ENCODE data around the gene ERBB4.

Gene ERBB4

DNA sequence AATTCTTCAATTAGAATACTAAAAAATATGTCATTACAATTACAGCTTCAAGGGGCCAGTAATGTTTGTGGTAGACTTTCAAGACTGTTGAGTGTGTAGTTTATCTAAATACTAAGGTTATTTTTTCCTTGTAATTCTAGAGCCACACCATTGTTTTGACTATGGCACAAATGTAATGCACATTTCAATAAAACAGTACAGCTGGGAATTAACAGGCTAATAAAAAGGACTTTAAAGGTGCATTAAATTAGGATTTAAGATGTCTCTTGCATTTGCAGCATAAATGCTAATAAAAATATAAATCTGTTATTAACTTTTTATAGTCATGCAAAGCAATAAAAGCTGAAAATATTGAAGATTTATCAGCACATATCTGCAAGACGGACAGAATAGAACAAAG is 344.8 kb downstream of the ERBB4 start:
- FAIRE-seq, result no peak

DNA sequence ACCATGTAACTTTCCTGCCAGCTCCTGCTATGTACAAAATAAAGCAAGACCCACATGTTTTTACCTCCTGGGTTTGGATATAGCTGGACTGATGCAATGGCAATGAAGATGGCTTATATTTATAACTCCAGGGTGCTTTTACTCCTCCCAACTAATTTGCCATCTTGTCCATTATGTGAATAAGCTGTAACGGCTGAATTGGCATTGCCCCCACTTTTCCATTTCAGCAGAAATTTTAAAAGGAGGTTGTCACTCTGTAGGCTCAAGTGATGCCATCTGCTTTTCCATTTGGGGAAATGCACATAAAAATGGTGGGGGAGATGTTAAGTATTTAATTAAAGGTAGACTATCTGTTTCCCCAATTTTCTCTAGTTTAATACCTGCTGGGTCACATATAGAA is 345.5 kb downstream of the ERBB4 start:
- FAIRE-seq, result no peak

DNA sequence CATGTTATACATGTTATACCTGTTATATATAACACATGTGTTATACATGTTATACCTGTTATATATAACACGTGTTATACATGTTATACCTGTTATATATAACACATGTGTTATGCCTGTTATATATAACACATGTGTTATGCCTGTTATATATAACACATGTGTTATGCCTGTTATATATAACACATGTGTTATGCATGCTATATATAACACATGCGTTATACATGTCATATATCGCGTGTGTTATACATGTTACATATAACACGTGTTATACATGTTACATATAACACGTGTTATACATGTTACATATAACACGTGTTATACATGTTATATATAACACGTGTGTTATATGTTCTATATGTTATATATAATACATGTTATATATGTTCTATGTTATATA is 347.2 kb downstream of the ERBB4 start:
- peak; percentile 41 for FAIRE-seq

DNA sequence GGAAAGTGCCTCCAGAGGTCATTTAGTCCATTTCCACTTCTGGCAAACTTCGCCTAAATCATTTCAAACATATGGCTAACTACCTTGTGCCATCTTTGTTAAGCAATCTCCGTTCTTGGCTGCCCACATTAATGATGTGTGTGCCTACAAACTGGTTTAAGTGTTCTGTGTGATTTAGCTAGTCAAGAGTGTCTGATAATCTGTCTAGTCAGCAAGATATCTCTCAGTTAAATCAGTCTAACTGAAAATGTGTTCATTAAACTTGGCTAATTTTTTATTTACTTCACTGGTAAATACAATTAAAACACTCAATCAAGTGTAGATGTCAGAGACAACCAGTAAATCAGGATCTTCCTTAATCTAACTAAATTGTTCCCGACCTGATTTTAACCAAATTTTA is 352.4 kb downstream of the ERBB4 start:
- FAIRE-seq, result no peak

DNA sequence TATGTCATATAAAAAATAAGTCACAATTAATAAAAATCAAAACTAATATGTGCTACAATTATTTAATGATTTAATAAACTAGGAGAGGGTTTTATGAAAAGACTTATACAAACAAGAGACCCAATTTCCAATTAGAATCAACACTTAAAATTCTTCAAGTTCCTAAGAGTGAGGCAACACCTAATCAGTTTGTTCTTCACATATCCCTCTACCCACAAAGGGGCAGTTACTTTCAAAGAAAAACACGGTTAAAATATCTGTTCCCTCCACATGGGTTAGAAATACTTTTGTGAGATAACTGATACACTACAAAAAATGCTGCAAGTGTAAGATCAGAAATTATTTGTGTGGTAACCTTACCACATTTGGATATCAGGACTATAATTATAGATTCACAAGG is 357.0 kb downstream of the ERBB4 start:
- FAIRE-seq, result no peak

DNA sequence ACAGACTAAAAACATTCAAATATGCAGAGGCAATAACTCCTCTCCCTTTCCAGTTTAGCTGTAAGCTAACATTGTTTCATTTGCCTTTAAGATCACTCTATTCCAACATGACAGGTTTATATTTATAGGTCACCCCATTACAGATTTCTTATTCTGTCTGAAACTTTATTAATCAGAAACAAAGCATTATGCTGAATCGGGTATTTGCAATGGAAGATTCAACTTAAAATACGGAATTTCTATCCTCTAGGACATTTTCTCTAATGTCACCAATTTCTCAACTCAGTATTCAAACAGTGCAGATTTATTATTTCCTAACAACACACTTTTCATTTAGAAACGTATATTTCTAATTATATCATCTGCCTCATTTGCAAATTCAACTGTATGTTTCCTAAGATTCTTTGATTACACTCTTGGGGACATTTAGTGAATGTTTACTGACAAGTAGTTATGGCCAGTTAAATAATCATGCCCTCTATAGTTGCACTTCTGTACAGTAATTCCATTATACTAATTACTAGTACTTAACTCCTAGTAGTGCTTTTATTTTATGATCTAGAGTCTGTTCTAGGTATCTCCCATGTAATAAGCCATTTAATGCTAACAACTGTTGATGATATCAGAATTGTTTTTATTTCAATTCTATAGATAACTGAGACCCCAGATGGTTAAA is 358.1 kb downstream of the ERBB4 start:
- no peak for FAIRE-seq

DNA sequence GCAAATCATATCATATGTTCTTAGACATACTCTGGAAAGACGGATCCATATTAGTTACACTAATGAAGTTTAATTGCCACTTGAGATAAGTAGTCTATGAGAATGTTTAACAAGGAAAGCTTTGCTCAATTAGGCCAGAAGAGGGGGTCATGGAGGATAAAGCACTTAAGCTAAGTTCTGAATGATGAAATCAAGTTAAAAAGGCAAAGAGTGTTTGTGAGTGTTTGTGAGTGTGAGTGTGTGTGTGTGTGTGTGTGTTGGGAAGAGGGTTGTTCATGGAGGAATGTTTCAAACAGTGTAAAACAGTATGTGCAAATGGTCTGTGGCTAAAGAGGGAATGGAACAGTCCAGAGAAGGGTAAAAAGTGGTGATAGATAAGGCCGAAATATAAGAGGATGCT is 360.9 kb downstream of the ERBB4 start:
- FAIRE-seq, result no peak

DNA sequence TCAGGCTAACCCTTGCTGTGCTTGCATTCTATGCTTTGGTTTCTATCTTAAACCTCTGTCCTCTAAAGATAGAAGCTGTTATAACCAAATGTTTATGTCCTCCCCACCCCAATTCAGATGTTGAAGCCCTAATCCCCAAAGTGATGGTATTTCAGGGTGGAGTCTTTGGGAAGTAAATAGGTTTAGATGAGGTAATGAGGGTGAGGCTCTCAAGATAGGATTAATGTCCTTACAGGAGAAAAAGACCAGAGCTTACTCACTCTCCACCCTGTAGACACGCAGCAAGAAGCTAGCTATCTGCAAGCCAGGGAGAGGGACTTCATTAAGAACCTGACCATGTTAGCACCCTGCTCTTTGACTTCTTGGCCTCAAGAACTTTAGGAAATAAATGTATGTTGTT is 362.5 kb downstream of the ERBB4 start:
- no peak for FAIRE-seq

DNA sequence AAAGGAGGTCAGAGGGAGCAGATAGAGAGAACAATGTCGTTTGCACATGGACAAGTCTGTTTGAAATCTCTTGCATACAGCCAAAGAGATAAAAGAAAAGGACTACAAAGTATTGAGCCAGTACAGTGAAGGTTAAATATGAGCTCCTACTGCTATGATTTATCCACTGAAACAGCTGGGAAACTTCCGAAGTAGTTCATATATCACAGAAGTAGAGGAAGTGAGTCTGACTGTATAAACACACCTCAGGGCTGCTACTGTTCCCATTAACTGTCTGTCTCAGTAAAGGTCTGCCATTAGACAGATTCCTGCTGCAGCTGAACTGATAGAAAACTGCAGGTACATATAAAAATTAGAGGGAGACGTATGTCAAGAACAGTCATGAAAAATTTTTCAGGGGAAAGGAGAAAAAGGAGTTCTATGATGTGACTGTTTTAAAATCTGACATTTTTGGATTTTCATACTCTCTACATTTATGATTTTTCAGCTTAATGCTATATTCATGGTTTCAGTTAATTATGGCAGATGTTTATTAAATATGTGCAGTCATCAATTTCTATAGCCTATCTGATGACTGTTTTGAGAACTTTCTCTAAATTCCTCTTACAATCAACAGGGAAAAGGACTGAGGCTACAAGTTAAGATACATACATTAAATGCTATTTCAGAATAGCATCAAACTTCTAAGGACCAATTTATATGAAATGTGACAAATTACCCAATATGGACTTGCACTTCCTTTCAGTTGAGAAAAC is 364.7 kb downstream of the ERBB4 start:
- no peak for FAIRE-seq

DNA sequence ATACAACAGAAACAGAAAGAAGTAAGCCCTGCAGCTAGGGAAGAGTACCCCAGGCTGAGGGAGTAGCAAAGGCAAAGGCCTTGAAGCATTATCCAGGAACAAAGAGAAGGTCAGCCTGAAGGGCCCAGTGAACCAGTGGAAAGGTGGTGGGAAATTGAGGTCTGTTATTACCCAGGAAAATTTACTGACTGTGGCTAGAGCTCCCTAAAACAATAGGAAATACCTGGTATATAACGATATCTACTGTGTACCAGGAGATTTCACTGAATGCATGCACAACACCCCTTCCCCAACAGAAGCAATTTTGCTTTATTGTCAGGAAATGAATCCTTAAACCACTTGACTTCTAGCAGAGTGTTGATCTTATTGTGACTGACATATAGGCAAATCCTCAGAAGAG is 365.3 kb downstream of the ERBB4 start:
- no peak for FAIRE-seq

DNA sequence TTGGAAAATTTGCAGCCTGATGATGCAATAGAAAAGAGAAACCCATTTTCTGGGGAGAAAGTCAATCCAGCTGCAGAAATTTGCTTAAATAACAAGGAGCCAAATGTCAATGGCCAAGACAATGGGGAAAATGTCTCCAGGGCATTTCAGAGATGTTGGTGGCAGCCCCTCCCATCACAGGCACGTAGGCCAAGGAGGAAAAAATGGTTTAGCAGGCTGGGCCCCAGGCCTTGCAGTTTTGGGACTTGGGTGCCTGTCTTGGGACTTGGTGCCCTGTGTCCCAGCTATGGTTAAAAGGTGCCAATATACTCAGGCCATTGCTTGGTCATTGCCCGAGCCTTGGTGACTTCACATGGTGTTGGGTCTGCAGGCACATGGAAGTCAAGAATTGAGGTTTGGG is 368.2 kb downstream of the ERBB4 start:
- FAIRE-seq, result no peak

DNA sequence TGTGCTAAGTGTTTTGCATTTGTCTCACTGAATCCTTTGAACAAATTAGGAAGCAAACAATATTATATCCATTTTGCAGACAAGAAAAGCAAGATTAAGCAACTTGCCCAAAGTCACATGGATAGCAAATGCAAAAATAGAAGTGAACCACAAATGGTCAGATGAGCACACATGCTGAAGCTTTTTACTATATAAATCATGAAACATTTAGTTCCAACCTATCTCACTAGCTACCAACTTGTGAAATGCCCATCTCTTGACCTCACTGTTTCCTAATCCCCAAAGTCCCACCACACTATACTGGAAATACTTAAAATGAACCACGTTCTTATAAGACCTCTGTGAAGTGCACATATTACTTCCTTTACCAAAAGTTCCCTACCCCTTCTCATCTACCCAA is 380.5 kb downstream of the ERBB4 start:
- FAIRE-seq, result no peak

DNA sequence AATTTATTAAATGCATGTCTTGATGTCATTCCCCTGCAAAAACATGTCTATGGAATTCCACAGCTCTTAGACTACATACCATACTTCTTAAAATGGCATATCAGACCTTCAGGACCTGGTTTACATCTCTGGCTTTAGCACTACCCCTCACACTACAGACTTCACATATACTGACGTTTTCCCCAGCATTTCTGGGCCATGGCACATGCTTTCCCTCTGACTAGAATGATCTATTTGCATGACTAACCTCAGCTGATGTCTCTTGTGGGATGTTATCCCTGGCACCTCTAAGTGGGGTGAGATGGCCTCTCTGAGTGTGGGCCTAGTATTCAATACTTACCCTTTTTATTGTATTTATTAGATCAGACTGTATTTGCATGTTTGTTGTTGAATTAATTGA is 381.6 kb downstream of the ERBB4 start:
- FAIRE-seq, result no peak

DNA sequence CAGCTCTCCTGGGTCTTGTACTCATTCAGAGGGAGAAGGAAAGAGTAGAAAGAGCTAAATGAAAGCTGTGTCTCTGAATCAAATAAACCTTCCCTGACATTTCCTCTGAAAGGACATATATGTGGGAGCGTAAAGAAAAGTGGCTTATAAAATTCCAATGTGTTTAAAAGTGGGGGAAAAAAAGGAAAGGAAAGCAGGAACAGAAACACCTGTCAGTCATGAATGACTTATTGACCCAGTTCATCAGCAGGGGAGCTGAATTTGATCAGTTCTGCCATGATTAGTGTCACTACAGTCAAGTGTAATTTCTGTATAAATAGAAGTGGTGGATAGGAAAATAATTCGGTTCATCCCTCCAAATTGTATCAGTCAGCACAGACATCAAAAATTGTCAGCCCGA is 382.5 kb downstream of the ERBB4 start:
- FAIRE-seq, result no peak

DNA sequence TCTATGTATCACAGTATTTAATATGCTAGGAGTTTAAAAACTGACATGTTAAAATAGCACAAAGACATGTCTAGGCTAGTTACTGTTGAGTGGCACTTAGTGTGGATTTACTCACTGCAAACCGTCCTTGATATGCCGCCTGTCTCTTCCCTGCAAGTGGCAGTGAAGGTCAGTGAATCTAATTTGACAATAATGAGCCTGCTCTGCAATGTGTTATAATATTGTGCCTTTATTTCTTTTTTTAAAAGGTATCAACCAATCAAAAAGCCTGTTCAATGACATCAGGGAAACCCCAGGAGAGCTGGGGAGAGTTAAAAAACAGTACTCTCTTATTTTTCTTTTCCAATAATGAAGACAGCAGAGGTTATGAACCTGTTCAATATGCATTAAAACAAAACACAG is 384.1 kb downstream of the ERBB4 start:
- no peak for FAIRE-seq

DNA sequence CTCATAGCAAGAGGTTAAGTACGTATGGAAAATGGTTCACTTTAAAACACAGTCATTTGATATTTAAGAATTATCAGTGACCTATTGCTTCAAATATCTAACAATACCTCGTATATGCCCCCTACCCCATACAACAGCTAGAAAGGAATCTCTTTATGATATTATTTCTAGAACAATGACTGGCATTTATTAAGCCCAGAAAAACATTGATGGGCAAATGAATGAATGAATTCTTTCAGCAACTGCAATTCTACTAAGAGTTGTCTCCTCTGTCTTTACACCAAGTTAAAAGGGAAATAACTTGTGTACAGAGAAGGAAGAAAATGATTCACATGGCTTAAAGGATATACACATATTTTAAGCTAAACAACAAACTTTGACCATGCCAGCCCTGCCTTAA is 384.7 kb downstream of the ERBB4 start:
- FAIRE-seq, result no peak

DNA sequence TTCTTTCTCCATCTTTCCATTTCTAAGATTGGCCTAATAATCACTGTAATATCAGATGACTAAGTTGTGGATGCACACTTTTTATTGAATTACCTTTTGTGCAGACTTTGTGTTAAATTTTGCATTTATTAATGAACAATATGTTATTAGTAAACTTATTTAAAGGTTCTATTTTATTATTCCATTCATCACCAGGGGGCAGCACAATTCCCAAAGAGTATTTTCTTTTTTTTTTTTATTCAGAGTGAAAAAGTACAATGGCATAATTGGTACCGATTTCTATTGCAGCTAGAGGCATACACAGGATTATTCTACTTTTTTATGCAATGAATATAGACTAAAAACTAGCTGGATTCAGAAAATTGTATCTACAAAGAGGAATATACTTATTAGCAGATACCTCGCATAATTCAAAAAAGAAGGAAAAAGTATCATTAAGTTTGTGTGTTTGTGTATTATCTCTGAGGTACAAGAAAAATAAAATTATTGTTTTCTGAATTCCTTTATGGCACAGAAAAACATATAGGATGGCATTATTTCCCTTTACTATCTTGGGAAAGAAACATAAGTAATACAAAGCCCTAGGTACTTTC is 390.6 kb downstream of the ERBB4 start:
- peak; percentile 81 for FAIRE-seq

DNA sequence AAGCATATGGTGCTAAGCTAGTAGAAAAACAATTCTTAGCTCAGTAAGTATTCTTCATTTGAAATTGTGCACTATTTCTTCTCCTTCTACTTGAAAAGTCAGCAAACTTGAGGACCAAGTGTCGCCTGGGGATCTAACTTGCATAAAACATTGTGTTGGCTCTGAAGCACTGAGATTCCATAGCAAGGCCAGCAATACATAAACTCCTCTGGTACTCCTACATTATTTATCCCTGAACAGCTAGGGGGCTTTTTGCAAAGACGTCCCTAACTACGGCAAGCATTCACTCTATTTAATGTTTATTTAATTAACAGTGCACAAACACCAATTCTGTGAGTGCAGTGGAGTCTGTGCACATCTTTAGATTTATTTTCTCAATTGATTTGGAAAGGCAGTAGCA is 392.2 kb downstream of the ERBB4 start:
- FAIRE-seq, result no peak

DNA sequence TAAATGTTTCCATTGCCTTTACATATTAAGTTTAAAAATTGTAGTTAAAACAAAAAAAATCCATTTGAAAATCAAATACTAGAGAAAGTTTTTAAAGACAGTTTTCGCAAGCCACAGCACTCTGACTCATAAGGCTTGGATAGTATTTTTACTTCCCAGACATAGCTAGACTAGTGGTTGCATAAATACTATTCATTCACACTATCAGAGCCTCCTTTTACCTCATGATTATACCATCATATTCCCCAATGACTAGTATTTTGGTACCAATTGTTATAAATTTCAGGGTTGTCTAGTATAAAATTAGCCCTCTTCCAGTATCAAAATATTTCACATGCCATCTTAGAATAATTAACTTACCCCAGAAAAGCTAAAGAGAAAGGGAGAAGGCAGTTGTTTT is 393.5 kb downstream of the ERBB4 start:
- peak; percentile 36 for FAIRE-seq

DNA sequence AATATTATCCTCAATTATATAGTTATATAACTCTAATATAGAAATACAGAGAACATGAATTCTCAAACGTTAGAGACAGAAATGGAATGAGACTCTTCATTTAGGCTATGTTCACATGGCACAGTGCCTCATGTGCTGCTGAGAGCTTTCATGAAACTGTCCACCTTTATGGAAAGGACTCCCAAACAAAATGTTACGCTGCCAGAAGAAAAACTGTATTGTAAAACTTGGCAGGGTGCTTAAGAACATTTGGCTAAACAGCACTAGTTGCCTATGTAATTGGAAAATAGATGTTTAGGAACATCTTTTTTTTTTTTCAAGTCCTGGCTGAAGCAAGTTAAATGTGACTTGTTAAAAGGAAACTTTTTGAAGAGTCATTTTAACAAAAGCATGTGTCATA is 396.0 kb downstream of the ERBB4 start:
- no peak for FAIRE-seq

DNA sequence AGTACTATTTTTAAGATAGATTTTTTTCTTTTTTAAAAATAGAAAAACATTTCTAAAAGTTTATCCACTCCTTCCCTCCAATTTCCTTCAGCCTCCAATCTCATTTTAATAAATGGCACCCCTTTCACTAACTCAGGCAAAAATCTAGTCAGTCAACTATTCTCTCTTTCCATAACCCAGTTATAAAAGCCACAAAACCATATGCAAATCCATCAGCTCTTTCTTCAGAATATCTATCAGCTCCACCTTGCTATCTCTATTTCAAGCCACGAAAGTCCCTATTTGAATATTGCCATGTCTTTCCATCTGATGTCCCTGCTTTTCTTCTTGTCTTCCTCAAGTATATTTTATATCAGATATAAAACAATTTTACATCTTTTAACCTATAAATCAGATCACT is 397.1 kb downstream of the ERBB4 start:
- FAIRE-seq, result no peak

DNA sequence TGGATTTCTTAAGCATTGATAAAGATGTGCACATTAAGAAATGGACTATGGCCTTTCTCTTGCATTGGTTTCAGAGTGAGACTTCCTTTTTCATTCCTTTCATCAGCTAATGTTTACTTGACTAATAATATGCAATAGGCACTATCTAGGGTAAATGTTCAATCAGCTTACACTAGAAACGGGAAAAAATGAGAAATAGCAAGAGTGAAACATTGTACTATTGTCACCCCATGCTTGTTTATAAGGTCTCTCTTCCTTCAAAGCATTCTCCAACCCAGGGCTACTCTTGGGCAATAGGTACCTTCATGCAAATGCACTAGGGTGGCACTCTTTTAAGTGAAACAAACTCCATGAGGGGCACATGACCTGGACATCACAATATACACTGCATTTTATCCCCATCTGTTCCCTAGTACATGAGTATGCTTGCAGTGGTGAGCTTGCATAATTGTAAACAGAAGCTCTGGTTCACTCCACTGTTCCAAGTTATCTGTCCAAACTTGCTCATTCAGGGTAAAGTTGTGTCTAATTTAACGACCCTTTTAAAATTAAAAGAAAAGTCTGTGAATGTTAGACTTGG is 402.3 kb downstream of the ERBB4 start:
- no peak for FAIRE-seq

DNA sequence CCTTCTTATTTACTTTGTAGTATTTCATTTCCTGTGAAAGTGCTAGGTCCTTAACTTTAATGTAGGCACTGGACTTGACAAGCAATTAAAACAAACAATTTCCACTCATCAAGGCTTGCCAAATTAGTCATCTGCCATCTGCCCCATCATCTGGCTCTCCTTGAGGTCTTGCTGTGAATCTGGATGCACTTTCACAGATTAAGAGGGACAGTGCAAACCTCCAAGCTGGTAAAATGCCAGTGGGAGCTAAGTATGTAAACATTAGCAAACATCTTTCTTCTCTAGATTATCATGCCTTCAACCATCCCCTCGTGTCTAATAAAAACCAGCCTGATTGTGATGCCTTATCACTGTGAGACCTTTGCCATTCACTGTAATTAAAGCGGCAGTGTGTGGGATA is 402.9 kb downstream of the ERBB4 start:
- peak; percentile 68 for FAIRE-seq

DNA sequence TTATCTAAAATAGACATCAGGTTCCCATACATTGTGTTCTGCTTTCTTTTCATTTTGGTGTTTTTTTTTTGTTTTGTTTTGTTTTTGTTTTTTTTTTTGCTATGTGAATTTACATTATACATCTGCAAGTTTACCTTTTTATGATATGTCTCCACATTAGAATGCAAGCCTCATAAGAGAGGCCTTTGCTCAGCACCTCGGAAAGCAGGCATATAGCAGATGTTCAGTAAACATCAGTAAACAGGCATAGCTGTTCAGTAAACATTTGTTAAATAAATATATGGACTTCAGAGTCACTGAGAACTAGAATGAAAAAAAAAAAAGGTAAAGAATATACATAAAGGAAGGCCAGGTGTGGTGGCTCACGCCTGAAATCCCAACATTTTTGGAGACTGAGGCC is 405.3 kb downstream of the ERBB4 start:
- no peak for FAIRE-seq
